GM10248 (cell line): ENCODE data around the gene BSG.
A peak's percentile ranks its signal among the peaks of the same experiment; 100 is the strongest.
"Not testable (repeated sequence)": the region's sequence is repeated elsewhere in the genome, so short reads cannot be mapped to it uniquely, and the experiment has no call there.

ENCODE experiments used
- CTCF ChIA-PET: fragments of 300-600 bp; sonication (Branson Sonifier 250); formaldehyde crosslinking; extraction: SDS; loops from one replicate; lab custom pipeline; 2021; ENCODE audit warnings: antibody characterized with exemption; lab: Yijun Ruan, JAX
- POLR2A ChIA-PET: fragments of 350-650 bp; sonication (Branson Sonifier 250); formaldehyde crosslinking; extraction: SDS; loops from one replicate; lab custom pipeline; 2020; ENCODE audit warnings: antibody characterized with exemption; lab: Yijun Ruan, JAX
- DNase-seq: peaks from one replicate; pipeline ENCODE4 v3.0.0; 2012; ENCODE audit errors: extremely low spot score
- CTCF ChIP-seq: IDR thresholded peaks from 2 replicates; pipeline ENCODE4 v1.5.1; 2012; ENCODE audit warnings: mild to moderate bottlenecking, low read depth; ENCODE audit errors: extremely low read depth, missing control alignments, control extremely low read depth

The BSG gene

GRCh38 chr19:584240-585001, 12.0 kb downstream of the BSG start:
- POLR2A ChIA-PET: no interaction called here

GRCh38 chr19:585146-585545, 12.8 kb downstream of the BSG start:
- CTCF ChIA-PET: interaction anchor here (1.2 to 3.2 kb wide), 9 partner anchors 7 to 168 kb away, joined by 3 to 12 read pairs (median 4); no protein-coding TSS in a partner anchor
- DNase-seq, POLR2A ChIA-PET: not testable (repeated sequence)

More at GRCh38 chr19:584240-585001, 12.0 kb downstream of the BSG start:
- TF ChIP-seq CTCF: peak; percentile 89
- peak; percentile 81 for DNase-seq
- CTCF ChIA-PET: interaction anchor here (0.9 to 3.2 kb wide), 12 partner anchors 8 to 168 kb away, joined by 3 to 12 read pairs (median 4); no protein-coding TSS in a partner anchor

GRCh38 chr19:585551-586110, 13.2 kb downstream of the BSG start:
- ChIA-PET POLR2A (no interaction called here), CTCF (interaction anchor here (1.4 to 3.2 kb wide), 7 partner anchors 10 to 167 kb away, joined by 3 to 12 read pairs (median 8); no protein-coding TSS in a partner anchor)
- TF ChIP-seq CTCF: no peak
- no peak for DNase-seq

- peak; percentile 59 for TF ChIP-seq CTCF
- CTCF ChIA-PET: interaction anchor here (1.1 kb wide), 1 partner anchor 146 kb away, joined by 3 read pairs; no protein-coding TSS in a partner anchor
- peak; percentile 66 for DNase-seq
- POLR2A ChIA-PET: no interaction called here
Measured at GRCh38 chr19:588093-588740, 15.8 kb downstream of the BSG start.

GRCh38 chr19:588741-589692, 16.6 kb downstream of the BSG start:
- POLR2A ChIA-PET: no interaction called here
- no peak for DNase-seq
- CTCF ChIA-PET: interaction anchor here (1.1 kb wide), 1 partner anchor 145 kb away, joined by 3 read pairs; no protein-coding TSS in a partner anchor
- TF ChIP-seq CTCF: peak; percentile 4

GRCh38 chr19:589693-590395, 17.4 kb downstream of the BSG start, which contains the start of gene HCN2:
TSS of gene HCN2 (plus strand) at chr19:589881. CDS start at chr19:589946, 65 bp downstream.
- ChIA-PET CTCF (no interaction called here), POLR2A (no interaction called here)
- no peak for DNase-seq
- no peak for TF ChIP-seq CTCF
